PC-3 (cell line): ENCODE results near the gene METTL16. TPM values are rescaled to one million over a fixed set of nuclear protein-coding genes. Genes with fewer than 3 reads are reported as not detected.

Experiments used
- ATAC-seq: fragments of 200-7000 bp; cut with Tn5 transposase; 2 replicates; pipeline ENCODE4 v1.9.1; 2020; ENCODE audit warnings: mild to moderate bottlenecking, moderate library complexity
- BruUV-seq: library from RNA; stranded (reverse); fragments of 400-500 nt; replicated peaks from 2 replicates; lab custom pipeline; 2021; lab: Mats Ljungman, UMichigan
- CTCF ChIA-PET: fragments of 300-600 bp; sonication (Branson Sonifier 250); formaldehyde crosslinking; loops from one replicate; lab custom pipeline; 2022; ENCODE audit warnings: antibody characterized with exemption; lab: Charles Lee
- POLR2A ChIA-PET: fragments of 300-600 bp; sonication (Branson Sonifier 250); formaldehyde crosslinking; loops from one replicate; lab custom pipeline; 2022; ENCODE audit warnings: antibody characterized with exemption; ENCODE audit not compliant: unreplicated experiment; lab: Charles Lee
- DNase-seq: peaks from one replicate; pipeline ENCODE4 v3.0.0-alpha.2; 2015
- H2AFZ ChIP-seq: fragments of 300-600 bp; sonication (generic); 2 replicates; pipeline ENCODE4 v1.6.0; 2016; ENCODE audit warnings: antibody characterized with exemption, low read length
- H3F3A ChIP-seq: fragments of 300-600 bp; sonication (generic); one replicate; pipeline ENCODE4 v1.6.0; 2017; ENCODE audit warnings: antibody characterized with exemption, low read length, control low read depth, mild to moderate bottlenecking; ENCODE audit not compliant: unreplicated experiment
- H3K27ac ChIP-seq: fragments of 300-600 bp; sonication (generic); 2 replicates; pipeline ENCODE4 v1.5.1; 2016; ENCODE audit warnings: mild to moderate bottlenecking, low read length
- H3K27me3 ChIP-seq: fragments of 300-600 bp; sonication (generic); 2 replicates; pipeline ENCODE4 v1.6.1; 2016; ENCODE audit warnings: low read length, mixed read lengths
- H3K36me3 ChIP-seq: fragments of 300-600 bp; sonication (generic); 2 replicates; pipeline ENCODE4 v1.6.1; 2016; ENCODE audit warnings: low read depth, mixed run types, low read length, mixed read lengths
- H3K4me1 ChIP-seq: fragments of 300-600 bp; sonication (generic); 2 replicates; pipeline ENCODE4 v1.5.1; 2016; ENCODE audit warnings: low read length; ENCODE audit not compliant: insufficient read depth
- H3K4me2 ChIP-seq: fragments of 300-600 bp; sonication (generic); 2 replicates; pipeline ENCODE4 v1.6.0; 2016; ENCODE audit warnings: low read length
- H3K4me3 ChIP-seq: fragments of 300-600 bp; sonication (generic); 2 replicates; pipeline ENCODE4 v1.5.1; 2016; ENCODE audit warnings: mild to moderate bottlenecking, low read length, mixed read lengths
- H3K79me2 ChIP-seq: fragments of 300-600 bp; sonication (generic); 2 replicates; pipeline ENCODE4 v1.6.1; 2017; ENCODE audit warnings: low read length, mixed read lengths
- H3K9ac ChIP-seq: fragments of 300-600 bp; sonication (generic); 2 replicates; pipeline ENCODE4 v1.6.0; 2016; ENCODE audit warnings: mild to moderate bottlenecking, low read length
- H3K9me2 ChIP-seq: fragments of 300-600 bp; sonication (generic); replicated peaks from 2 replicates; pipeline ENCODE4 v1.6.1; 2016; ENCODE audit warnings: mixed run types, low read length, mixed read lengths
- H3K9me3 ChIP-seq: fragments of 300-600 bp; sonication (generic); 2 replicates; pipeline ENCODE4 v1.6.1; 2016; ENCODE audit warnings: low read length, mixed read lengths
- H4K20me1 ChIP-seq: fragments of 300-600 bp; sonication (generic); 2 replicates; pipeline ENCODE4 v1.6.1; 2016; ENCODE audit warnings: low read length, mixed read lengths
- CTCF ChIP-seq: fragments of 300-600 bp; sonication (generic); conservative IDR thresholded peaks from 2 replicates; pipeline ENCODE4 v1.5.1; 2017; ENCODE audit warnings: antibody characterized with exemption, low read depth, mild to moderate bottlenecking, low read length
- EZH2 ChIP-seq: fragments of 300-600 bp; sonication (generic); IDR thresholded peaks from one replicate; pipeline ENCODE4 v1.6.1; 2017; ENCODE audit warnings: antibody characterized with exemption, mild to moderate bottlenecking, low read length; ENCODE audit not compliant: unreplicated experiment
- EZH2phosphoT487 ChIP-seq: fragments of 300-600 bp; sonication (generic); IDR thresholded peaks from 2 replicates; pipeline ENCODE4 v1.6.1; 2018; ENCODE audit warnings: mild to moderate bottlenecking, antibody characterized with exemption, low read length, borderline replicate concordance
- intact Hi-C: fragments of 100-400 bp; cut with micrococcal nuclease; formaldehyde crosslinking; loops from 2 replicates; pipeline ENCODE4 v1.9.0; 2023
- total RNA-seq: library from RNA; depleted of rRNA; stranded (reverse); fragments of >200 nt; gene quantifications from 2 replicates; pipeline ENCODE4 v1.2.3, GENCODE V29; 2014

The METTL16 gene
- total RNA-seq, 1 experiment from 2014 or later: 20.8 TPM

- Histone ChIP-seq H3K4me3 (no peak overlapping the region), H3K9me2 (no peaks in the 10 kb centered on the region), H3F3A (no peaks in the 10 kb centered on the region), H2AFZ (no peak overlapping the region), H3K9ac (no peak overlapping the region), H4K20me1 (no peaks in the 10 kb centered on the region), H3K9me3 (no peaks in the 10 kb centered on the region), H3K27me3 (no peaks in the 10 kb centered on the region), H3K27ac (no peak overlapping the region), H3K79me2 (peaks cover 30% of the 10 kb centered on the region), H3K36me3 (no peaks in the 10 kb centered on the region), H3K4me2 (no peak overlapping the region), H3K4me1 (peaks cover 18% of the 10 kb centered on the region)
- BruUV-seq: no TSS peak
- intact Hi-C loops: no loop called here
- no peak for ATAC-seq
- TF ChIP-seq EZH2 (no peak), EZH2phosphoT487 (no peak), CTCF (no peak)
- POLR2A ChIA-PET: no interaction called here
- CTCF ChIA-PET: no interaction called here
- no peak for DNase-seq
Observed at GRCh38 chr17:2390199-2390836, 121.4 kb downstream of the METTL16 start.

- no peaks in the 10 kb centered on the region for H3K36me3 ChIP-seq
Observed at GRCh38 chr17:2388683-2389055, 123.0 kb downstream of the METTL16 start.

More at GRCh38 chr17:2388683-2389055, 123.0 kb downstream of the METTL16 start:
- Histone ChIP-seq H3K4me2 (no peak overlapping the region), H2AFZ (no peak overlapping the region), H3K79me2 (peaks cover 19% of the 10 kb centered on the region), H3K9me3 (no peaks in the 10 kb centered on the region), H3K4me3 (no peak overlapping the region), H3K9me2 (no peaks in the 10 kb centered on the region), H3K4me1 (peaks cover 11% of the 10 kb centered on the region), H3K9ac (no peak overlapping the region), H3F3A (no peaks in the 10 kb centered on the region), H3K27me3 (no peaks in the 10 kb centered on the region), H4K20me1 (no peaks in the 10 kb centered on the region), H3K27ac (no peak overlapping the region)
- DNase-seq (no peak), ATAC-seq (no peak)
- intact Hi-C loops: no loop called here
- ChIA-PET CTCF (no interaction called here), POLR2A (no interaction called here)
- TF ChIP-seq EZH2phosphoT487 (no peak), EZH2 (no peak), CTCF (no peak)
- BruUV-seq: no TSS peak
